Endothelial cell of hepatic sinusoid (primary cell): ENCODE results near the gene NDUFA11.

Experiments
- in situ Hi-C: cut with HindIII; loops from 2 replicates; pipeline ENCODE4 v1.10.0; 2017; ENCODE audit warnings: low sequenced_read_pairs

The NDUFA11 gene

DNA sequence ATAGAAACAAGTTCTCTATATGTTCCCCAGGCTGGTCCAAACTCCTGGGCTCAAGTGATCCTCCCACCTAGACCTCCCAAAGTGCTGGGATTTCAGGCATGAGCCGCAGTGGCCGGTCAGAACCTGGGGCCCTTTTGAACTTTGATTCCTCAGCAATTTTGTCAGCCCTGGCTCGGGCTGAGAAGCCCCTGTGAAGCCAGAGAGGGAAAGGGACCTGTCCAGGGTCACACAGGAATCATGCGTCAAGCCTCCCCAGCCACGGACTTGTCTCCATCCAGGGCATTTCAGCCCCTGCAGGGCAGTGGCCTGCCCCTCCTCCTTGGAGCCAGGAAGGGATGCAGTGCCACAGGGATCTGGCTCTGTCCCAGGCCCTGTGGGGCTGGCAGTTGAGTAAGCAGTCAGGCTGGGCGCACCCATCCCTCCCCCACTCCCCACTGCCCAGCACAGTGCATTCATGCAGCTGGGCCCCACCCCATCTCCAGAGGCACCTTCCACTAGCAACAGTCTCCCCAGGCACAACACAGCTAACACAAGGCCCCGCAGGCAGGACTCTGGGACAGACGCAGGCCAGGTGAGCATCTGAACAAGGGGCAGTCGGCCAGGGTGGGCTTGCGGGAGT lies 10.3 kb upstream of the NDUFA11 start, which contains the start of gene CAPS:
Gene CAPS, plus strand, starts transcription at position 516 of the 619 bp plus-strand sequence. CDS start 153 bp downstream, outside the sequence.
- in situ Hi-C loops: no loop called here

DNA sequence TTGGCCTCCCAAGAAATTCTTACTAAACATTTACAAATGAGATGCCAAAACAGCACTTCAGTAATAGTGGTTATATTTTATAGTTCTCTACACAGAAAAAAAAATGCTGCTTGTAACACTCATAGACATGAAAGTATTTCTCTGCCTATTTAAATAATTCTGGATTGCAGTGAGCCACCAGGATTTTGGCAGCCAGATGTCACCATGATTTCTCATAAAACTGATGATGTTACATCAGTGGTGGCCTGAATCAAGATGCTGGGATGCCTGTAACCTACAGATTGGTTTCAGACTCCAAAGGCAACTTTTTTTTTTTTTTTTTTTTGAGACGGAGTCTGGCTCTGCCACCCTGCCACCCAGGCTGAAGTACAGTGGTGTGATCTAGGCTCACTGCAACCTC lies 7.8 kb upstream of the NDUFA11 start:
- in situ Hi-C loops: no loop called here

DNA sequence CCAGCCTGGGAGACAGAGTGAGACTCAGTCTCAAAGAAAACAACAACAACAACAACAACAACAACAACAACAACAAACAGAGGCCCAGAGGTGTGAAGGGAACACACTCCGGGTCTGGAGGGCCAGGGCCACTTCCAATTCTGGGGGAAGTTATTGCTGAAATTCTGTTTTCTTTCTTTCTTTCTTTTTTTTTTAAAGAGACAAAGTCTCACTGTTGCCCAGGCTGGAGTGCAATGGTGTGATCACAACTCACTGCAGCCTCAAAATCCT lies 7.0 kb upstream of the NDUFA11 start:
- in situ Hi-C loops: no loop called here

DNA sequence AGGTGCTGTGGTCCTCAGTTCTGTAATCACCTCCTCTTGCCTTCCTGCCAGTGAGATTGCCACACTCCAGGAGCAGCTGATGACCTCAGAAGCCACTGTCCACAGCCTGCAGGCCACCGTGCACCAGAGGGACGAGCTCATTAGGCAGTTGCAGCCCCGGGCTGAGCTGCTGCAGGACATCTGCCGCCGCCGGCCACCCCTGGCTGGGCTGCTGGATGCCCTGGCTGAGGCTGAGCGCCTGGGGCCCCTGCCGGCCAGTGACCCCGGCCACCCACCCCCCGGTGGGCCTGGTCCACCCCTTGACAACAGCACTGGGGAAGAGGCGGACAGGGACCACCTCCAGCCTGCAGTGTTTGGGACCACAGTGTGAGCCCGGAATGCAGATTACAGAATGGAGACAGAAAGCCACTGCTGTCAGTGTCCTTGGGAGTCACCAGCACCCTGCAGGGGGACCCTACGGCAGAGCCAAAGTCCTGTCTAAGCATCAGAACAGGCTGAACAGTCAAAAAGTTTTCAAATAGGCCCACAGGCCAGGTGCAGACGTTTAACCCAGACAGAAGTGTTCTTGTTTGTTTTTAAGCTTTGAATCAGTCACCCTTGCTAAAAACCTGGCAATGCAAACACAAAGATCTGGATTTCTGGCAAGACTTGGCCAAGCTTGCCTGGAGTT lies 5.3 kb upstream of the NDUFA11 start:
- in situ Hi-C loops: loop anchor here (10.0 kb wide), 1 partner anchor 74 kb away; the partner anchor contains the start of gene FUT6

DNA sequence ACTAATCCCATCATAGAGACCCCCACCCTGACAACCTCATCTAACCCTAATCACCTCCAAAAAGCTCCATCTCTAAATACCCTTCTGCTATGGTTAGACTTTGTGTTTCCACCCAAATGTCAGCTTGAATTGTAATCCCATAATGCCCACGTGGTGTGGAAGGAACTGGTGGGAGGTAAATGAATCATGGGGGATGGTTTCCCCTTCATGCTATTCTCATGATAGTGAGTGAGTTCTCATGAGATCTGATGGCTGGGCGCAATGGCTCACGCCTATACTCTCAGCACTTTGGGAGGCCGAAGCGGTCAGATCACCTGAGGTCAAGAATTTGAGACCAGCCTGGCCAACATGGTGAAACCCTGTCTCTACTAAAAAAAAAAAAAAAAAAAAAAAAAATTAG lies 3.7 kb upstream of the NDUFA11 start:
- in situ Hi-C loops: loop anchor here (10.0 kb wide), 1 partner anchor 72 kb away; the partner anchor contains the start of gene FUT6

DNA sequence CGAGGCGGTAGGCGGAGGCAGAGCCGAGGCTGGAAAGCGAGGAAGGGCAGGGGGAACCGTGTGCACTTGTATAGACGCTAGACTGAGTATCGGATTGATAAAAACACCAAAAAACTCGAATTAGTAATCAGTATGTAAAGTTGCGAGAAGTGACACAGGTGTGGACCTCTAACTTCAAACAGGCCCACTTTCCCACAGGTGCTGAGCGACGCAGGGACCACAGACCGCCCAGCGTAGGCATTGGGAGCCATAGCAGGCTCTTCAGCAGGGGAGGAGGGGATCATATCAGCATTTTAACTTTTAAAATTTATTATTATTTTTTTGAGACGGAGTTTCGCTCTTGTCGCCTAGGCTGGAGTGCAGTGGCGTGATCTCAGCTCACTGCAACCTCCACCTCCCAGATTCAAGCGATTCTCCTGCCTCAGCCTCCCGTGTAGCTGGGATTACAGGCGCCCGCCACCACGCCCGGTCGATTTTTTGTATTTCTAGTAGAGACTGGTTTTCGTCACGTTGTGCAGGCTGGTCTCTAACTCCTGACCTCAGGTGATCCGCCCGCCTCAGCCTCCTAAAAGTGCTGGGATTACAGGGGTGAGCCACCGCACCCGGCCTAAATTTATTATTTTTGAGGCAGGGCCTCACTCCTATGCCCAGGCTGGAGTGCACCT lies 1.7 kb upstream of the NDUFA11 start:
- in situ Hi-C loops: loop anchor here (10.0 kb wide), 1 partner anchor 70 kb away; the partner anchor contains the start of gene FUT6

DNA sequence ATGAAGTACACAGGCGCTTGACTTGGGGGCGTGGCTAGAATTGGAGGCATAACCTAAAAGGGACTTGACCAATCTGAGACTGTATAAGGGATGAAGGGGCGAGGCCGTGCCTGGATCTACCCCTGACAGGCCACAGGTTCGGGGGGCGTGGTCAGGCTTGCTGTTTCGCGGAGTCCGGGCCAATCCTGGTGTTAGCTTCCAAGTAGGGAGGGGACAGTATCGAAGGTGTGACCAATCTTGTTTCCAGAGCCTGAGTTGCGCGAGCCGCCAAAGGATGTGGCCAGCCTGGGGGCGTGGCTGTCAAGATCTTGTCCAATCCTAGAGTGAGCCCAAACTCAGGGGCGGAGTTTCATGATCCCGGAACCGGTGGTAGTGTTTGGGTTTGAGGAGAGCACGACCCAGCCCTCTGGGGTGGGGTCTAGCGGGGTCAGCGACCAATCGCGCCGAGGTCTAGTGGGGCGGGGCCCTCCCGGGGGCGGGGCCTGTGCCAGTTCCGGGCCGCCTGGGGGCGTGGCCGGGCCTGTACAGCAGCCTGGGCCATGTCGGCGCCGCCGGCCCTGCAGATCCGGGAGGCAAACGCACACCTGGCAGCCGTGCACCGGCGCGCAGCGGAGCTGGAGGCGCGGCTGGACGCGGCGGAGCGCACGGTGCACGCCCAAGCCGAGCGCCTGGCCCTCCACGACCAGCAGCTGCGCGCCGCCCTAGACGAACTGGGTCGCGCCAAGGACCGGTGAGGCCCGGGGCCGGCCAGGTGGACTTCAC lies 943 bp upstream of the NDUFA11 start, which contains the start of gene VMAC:
Gene VMAC, plus strand, starts transcription at position 521 of the 762 bp plus-strand sequence. Its CDS starts 19 bp downstream, at position 540.
- in situ Hi-C loops: loop anchor here (10.0 kb wide), 1 partner anchor 70 kb away; the partner anchor contains the start of gene FUT6

DNA sequence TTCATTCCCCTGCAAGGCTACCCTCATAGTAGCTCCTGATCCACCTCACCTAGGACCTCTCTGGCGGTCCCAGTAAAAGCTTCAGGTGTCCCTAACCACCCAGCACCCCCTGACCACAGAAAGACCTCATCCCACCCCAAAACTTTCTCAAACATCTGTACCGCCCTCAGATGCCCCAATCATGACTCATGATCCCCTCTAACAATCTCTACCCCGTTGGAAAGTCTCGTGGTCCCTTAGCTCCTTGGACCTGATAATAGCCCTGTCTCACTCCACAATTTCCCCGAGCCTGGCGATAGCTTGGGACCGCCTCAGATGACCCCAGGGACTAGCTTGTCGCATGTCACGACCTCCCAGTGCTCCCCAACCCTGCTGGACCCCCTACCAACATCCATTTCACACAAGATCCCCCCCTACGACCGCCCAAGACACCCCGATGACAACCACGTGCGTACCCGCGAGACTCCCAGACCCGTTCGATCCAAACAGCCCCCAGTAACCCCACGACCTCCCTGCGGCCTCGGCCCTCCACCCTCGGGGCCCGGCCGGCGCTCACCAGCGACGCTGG lies 450 bp downstream of the NDUFA11 start:
- in situ Hi-C loops: loop anchor here (10.0 kb wide), 1 partner anchor 68 kb away; the partner anchor contains the start of gene FUT6

DNA sequence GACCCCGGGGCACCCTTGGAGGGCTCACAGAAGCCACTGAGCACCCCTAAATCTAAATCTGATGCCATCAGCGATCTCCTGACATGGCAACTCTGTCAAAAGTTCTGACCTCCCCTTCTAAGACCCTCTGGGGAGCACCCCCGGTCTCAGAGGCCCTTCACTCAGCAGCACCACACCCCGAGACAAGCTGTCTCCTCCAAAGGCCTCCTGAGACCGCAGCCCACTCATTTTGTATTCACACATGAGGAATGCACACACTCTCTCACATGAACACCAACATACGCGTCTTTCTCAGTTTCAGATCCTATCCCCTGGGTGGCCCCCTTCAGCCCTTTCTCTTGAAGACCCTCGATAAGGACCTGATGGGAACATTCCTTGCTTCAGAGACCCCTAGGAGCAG lies 2.6 kb downstream of the NDUFA11 start:
- in situ Hi-C loops: loop anchor here (10.0 kb wide), 1 partner anchor 66 kb away; the partner anchor contains the start of gene FUT6

DNA sequence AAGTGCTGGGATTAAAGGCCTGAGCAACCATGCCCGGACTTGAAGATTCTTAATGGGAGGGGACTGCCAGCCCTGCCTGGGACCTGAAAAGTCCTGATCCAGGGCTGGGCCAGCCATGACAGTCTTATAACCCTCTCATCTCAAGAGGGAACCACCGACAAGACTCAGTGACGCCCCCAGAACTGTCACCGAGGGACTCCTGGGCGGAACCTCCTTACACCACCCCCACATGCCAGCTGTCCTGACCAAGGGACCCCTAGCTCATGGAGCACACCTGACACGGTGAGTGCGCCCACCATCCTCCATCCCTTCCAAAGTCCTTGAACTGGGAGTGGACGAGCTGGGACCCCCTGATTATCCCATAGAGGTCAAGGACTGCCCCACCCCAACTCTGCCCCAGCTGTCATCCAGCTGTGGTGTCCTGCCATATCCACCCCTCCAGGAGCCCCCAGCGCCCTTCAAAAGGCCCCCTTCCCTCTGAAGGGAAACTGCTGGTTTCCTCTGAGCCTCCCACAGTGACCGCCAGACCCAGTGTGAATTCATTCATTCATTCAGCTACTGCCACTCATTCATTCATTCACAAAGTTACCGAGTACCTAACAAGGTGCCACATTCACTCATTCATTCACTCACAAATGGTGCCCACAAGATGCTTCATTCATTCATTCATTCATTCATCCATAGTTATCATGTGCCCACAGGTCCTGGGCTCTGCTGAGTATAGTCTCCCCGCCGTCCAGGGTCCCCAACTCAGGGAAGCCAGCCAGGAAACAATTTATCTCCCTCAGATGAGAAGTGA lies 3.7 kb downstream of the NDUFA11 start:
- in situ Hi-C loops: loop anchor here (10.0 kb wide), 1 partner anchor 65 kb away; the partner anchor contains the start of gene FUT6

DNA sequence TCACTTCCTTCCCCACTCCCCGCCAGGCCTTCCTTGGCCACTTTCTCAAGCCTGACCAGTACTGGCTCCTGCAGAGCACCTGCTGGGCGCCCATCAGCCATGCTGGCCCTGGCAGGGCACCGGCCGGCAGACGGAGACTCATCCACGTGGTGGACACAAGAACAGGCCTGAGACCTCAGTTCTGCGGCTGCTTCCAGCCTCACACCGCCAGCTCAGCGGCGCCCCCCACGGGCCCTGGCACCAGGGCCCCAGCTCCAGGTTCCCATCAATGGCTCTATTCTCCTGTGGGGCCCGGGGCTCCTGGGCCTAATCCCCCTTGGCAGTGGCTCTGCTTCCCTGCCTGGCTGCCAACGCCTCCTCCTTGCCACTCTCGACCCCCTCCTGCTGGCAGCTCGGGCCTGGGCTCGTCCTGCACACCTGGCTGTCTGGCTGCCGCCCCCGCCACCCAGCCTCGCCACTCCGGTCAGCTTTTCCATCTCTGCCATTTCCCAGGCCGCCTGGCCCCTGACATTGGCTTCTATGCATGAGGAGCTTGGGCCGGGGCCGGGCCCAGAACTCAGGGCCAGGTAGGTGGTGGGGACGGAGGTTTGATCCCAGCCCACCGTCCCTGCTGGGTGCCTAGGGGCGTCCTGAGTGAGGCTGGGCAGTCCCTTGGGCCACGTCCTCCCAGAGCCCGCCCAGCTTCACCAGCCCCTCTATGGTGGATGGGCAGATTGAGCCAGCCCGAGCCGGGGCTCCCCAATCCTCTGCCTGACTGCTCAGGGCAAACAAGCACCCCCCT lies 6.2 kb downstream of the NDUFA11 start:
- in situ Hi-C loops: no loop called here

DNA sequence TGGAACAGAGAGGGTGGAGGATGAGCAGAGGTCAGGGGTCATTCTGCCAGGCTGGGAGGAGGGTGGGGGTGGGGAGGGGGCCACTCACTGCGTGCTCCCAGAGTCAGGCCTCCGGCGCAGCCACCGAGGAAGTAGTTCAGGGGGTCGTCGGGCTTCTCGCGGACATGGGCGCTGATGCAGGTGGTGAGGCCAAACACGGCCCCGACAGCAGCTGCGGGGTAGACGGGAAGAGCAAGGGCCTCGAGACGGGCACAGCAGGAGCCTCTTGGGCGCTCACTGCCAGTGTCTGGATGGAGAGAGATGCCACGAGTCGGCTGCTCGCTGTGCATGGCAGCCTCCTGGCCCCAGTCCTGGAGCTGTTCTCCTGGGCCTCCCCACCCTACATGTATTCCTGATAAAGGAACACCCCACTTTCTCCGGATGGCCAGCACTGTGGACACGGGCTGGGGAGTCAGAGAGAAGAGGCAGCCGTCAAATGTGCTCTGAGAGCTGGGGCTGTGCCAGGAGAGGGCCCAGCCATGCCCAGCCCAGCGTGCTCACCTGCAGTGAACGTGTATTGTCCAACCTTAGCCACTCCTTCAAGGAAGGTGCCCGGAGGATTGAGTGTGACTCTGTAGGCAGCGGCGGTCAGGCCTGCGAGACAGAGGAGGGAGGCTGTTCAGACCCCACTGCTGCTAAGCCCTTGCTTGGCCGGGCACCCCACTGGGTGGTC lies 7.1 kb downstream of the NDUFA11 start:
- in situ Hi-C loops: no loop called here

DNA sequence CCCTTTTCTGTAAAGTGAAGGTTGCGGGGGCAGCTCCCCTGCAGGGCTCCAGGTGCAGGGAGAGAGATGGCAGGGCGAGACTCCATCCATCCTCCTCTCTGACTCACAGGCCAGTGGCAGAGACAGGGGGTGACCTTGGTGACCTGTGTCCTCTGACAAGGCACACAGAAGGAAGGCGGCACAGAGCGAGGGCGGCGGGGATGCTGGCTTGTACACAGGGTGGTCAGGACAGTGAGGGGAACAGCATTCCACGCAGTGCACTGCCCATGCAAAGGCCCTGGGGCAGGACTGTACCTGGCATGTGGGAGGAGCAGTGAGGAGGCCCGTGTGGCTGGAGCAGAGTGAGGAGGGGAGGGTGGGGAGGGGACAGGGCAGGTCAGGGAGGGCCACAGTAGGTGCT lies 7.7 kb downstream of the NDUFA11 start:
- in situ Hi-C loops: no loop called here

DNA sequence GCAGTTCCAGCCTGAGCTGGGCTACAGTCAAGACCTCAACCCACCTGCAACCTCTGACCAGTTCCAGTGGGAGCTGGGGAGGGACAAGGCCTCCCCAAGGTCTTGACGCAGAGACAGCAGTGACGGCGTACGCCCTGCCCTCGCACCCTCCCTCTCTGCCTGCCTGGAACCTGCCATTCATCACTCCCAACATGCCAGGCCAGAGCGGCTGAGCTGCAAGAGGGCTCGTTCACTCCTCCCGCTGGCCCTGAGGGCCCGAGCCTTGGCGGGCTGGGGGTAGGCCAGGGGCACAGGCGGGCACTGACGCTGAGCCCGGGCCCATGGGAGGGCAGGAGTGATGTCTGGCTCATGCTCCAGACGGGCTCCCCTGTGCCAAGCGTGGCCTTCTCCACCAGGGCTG lies 8.2 kb downstream of the NDUFA11 start:
- in situ Hi-C loops: no loop called here

DNA sequence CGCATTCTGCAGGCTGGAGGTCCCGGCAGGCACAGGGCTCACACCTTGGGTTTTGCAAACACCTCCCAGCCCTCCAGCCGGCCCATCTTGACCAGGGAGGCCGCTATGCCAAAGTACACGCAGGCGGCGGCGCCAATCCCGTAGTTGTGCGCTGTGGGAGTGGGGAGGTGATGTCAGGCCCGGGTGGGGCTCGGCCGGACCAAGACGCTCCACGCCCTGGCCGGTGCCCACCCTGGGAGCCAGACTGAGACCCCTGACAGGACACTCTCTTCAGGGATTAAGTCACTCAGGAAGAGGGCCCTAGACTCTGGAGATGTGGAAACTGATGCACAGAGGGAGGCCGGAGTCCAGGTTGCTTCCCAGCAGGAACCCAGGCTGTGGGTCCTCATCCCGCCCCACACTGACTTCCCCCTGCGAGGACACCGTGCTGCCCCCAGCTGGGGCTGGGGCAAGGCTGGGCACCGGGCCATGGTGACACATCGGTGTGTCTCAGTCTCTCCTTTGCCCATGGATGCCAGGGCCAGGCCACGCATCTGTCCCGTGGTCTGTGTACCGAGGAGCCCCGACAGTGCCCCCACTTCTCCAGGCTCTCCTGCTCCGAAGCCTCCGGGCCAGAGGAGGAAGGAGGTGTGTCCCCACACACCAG lies 8.8 kb downstream of the NDUFA11 start:
- in situ Hi-C loops: no loop called here

DNA sequence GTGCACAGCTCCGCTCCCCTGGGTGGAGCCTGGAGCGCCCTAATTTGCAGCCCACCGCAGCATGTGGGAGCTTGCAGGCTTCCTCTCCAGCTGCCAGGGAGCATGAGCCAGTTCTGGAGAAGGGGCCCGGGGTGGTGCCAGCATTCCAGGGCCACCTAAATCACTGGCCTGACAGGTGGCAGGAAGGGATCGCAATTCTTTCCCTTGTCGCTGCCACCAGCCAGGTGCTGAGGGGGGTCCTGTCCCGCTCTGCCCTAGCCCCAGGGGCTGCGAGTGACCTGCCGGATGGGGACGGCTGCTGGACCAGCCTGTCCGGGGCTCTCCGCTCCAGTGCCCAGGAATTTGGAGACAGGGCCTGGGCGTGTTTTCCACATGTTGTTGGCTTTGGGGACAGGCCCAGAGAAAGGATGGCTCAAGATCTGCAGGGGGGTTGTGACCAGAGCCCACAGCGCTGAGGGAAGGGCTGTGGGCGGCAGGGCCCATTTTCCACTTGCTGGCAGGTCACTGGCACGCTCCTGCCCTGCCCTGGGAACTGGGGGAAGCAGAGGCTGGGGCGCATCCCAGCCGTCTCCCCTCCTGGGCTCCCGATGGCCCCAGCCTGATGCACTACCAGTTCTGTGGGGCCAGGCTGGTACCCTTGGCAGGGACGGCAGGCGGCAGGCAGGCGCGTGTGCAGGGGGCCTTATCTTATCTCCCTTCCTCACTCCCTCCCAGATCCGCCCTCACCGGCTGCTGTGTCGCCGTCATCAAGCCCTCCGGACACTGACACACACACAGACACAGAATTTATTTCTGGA lies 9.5 kb downstream of the NDUFA11 start:
- in situ Hi-C loops: no loop called here

DNA sequence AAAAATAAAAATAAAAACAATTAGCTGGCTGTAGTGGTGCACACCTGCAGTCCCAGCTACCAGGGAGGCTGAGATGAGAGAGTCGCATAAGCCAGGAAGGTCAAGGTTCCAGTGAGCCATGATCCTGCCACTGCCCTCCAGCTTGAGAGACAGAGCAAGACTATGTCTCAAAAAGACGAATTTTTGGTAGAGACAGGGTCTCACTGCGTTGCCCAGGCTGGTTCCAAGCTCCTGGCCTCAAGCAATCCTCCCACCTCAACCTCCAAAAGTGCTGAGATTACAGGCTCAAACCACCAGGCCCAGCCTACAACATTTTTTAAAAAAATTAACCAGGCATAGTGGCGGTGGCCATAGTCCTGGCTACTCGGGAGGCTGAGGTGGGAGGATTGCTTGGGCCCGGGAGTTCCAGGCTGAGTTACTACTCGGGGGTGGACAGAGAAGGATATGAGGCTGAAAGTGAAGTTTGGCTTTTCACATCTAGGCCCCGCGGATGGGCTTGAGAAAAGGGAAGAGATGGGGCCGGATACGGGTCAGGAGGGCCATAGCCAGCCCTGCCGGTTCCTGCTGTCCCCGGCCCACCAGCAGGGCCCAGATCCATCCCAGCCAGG lies 10.2 kb downstream of the NDUFA11 start:
- in situ Hi-C loops: no loop called here
